ENCODE data around the gene KRT6A. TPM values are rescaled to one million over a fixed set of nuclear protein-coding genes. Genes with fewer than 3 reads are reported as not detected.
A peak's percentile ranks its signal among the peaks of the same experiment; 100 is the strongest.
"Not testable (repeated sequence)": the region's sequence is repeated elsewhere in the genome, so short reads cannot be mapped to it uniquely, and the experiment has no call there.

Gene KRT6A
- total and polyA plus RNA-seq, 4 experiments from 2014 or later, result not detected

DNA sequence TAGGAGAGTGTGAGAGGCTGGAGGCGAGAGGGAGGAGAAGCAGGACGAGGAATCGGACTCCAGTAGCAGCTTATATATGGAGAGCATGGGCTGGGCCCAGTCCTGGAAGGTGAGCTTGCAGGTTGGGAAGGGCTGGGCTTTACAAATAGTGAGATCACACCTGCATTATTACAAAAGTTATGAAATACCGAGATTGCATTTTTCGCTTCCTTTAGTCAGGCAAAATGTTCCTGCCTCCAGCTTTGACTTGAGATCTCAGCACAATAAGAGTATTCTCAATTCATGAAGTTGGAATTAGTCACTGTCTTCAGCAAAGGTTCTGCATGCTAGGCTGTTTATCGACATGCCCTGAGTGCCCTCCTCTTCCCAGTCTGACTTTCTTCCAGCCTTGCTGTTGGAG is 41.0 kb downstream of the KRT6A start, which contains the start of gene KRT6B:
TSS of gene KRT6B (minus strand) at position 46 of the 400 bp plus-strand sequence. CDS start 68 bp downstream, outside the sequence.
- H3K27me3 Mint-ChIP-seq, result peaks cover 2 to 6% of the 10 kb centered on the region in 2 donors
- DNase-seq, result no peak
- peaks cover 0 to 13% (median 5%) of the 10 kb centered on the region in 4 donors for H3K4me1 Mint-ChIP-seq
- H3K27ac Mint-ChIP-seq, result no peak within 1 kb of the TSS
- no peak within 1 kb of the TSS for H3K27ac ChIP-seq (ENCODE audit: low read depth, low read length)
- H3K36me3 Mint-ChIP-seq, result no peaks in the 10 kb centered on the region
- H3K27me3 ChIP-seq (ENCODE audit: insufficient read depth, low read length), result no peaks in the 10 kb centered on the region
- ChIA-PET CTCF (ENCODE audit: partially characterized antibody) (no interaction called here), POLR2A (ENCODE audit: partially characterized antibody) (no interaction called here)
- no peaks in the 10 kb centered on the region for H3K4me1 ChIP-seq (ENCODE audit: insufficient read depth, low read length)
- H3K4me3 Mint-ChIP-seq, result no peak within 1 kb of the TSS
- no peaks in the 10 kb centered on the region for H3K9me3 ChIP-seq (ENCODE audit: control insufficient read depth in 1 of 2, low read length in 2 of 2)
- H3K4me3 ChIP-seq (ENCODE audit: low read length in 2 of 2), result no peak within 1 kb of the TSS
- H3K36me3 ChIP-seq (ENCODE audit: insufficient read depth, low read length), result no peaks in the 10 kb centered on the region
- no peaks in the 10 kb centered on the region for H3K9me3 Mint-ChIP-seq
- intact Hi-C loops (cut with micrococcal nuclease), result no loop called here

DNA sequence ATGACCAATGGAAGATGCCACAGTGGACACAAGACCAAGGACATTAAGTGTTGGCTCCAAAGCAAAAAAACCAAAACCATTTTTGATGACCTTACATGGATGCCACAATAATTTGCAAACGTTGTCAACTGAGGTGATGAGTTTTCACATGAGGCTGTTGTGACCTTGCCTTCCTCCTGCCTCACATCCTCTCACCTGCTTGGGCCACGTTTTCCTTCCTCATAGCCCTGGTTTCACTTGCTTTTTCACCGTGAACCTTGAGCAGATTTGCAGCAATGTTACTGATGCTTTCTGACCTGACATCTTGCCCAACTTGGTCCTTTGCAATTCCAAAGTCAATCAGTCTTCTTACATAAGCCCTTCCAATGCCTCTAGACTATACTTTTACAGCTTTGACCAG is 44.8 kb downstream of the KRT6A start:
- H3K27ac Mint-ChIP-seq, result no peak overlapping the region
- H3K9me3 Mint-ChIP-seq, result no peaks in the 10 kb centered on the region
- ChIA-PET POLR2A (ENCODE audit: partially characterized antibody) (no interaction called here), CTCF (ENCODE audit: partially characterized antibody) (no interaction called here)
- H3K27me3 Mint-ChIP-seq, result peaks cover 5 to 17% of the 10 kb centered on the region in 2 donors
- intact Hi-C loops (cut with micrococcal nuclease), result no loop called here
- no peak for DNase-seq
- Histone ChIP-seq H3K4me1 (ENCODE audit: insufficient read depth, low read length) (no peaks in the 10 kb centered on the region), H3K36me3 (ENCODE audit: insufficient read depth, low read length) (no peaks in the 10 kb centered on the region), H3K27ac (ENCODE audit: low read depth, low read length) (no peak overlapping the region), H3K4me3 (ENCODE audit: low read length in 2 of 2) (no peak overlapping the region), H3K9me3 (ENCODE audit: control insufficient read depth in 1 of 2, low read length in 2 of 2) (no peaks in the 10 kb centered on the region), H3K27me3 (ENCODE audit: insufficient read depth, low read length) (no peaks in the 10 kb centered on the region)
- H3K36me3 Mint-ChIP-seq, result no peaks in the 10 kb centered on the region
- peaks cover 0 to 5% (median 1%) of the 10 kb centered on the region in 4 donors for H3K4me1 Mint-ChIP-seq
- no peak overlapping the region for H3K4me3 Mint-ChIP-seq

DNA sequence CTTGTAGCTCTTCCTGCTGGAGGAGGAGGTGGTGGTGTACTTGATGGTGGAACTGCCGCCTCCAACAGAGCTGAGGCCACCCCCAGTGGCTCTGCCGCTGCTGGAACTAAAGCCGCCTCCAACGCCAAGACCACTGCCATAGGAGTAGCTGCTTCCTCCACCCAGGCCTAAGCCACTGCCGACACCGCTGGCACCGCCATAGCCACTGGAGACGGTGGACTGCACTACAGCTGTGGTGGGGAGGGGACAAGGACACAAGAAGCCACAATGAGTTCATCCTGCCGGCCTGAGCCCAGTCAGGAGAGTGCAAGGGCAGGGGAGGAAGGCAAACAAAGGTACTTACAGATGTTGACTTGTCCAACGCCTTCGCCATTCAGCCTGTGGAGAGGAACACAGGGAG is 45.9 kb downstream of the KRT6A start:
- H3K36me3 Mint-ChIP-seq; H3K36me3 ChIP-seq (ENCODE audit: insufficient read depth, low read length); H3K4me3 Mint-ChIP-seq; H3K27ac ChIP-seq (ENCODE audit: low read depth, low read length); H3K27ac Mint-ChIP-seq; DNase-seq; intact Hi-C loops (cut with micrococcal nuclease); H3K27me3 ChIP-seq (ENCODE audit: insufficient read depth, low read length); POLR2A ChIA-PET (ENCODE audit: partially characterized antibody); CTCF ChIA-PET (ENCODE audit: partially characterized antibody); H3K4me3 ChIP-seq (ENCODE audit: low read length in 2 of 2); H3K9me3 ChIP-seq (ENCODE audit: control insufficient read depth in 1 of 2, low read length in 2 of 2); H3K4me1 Mint-ChIP-seq; H3K9me3 Mint-ChIP-seq; H3K4me1 ChIP-seq (ENCODE audit: insufficient read depth, low read length): not testable (repeated sequence)
- H3K27me3 Mint-ChIP-seq, result peaks cover 6 to 25% of the 10 kb centered on the region in 2 donors

DNA sequence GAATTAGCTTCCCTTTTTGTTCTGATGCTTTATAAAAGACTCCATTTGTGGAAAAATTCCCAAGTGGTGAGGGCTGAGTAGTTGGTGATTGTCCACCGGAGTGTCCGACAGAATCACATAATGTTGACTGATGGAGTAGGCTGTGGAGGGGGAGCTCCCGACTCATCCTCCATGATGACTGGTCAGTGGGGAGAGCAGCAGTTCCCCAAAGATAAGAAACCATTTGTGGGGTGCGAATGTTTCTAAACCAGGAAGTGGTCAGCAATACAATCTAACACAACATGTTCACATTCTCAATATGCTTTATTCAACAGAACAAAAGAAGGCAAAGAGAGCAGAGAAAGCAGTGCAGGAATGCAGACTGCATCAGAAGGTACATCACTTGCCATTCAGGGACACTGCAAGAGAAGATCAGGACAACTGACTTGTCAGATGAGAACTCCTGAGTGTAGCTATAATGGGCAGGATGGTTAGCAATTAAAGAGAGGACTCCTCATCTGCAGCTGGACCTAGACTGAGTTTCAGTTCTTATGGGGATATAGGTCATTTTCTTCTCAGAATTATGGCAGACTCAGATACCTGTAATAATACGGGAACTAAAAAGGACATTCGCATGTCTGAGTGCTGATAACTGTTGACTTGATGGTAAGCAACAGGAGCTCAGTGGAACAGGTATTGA is 46.6 kb downstream of the KRT6A start:
- no peaks in the 10 kb centered on the region for H3K36me3 ChIP-seq (ENCODE audit: insufficient read depth, low read length)
- Mint-ChIP-seq H3K36me3 (no peaks in the 10 kb centered on the region), H3K4me1 (peaks cover 0 to 5% (median 1%) of the 10 kb centered on the region in 4 donors), H3K9me3 (no peaks in the 10 kb centered on the region), H3K4me3 (no peak overlapping the region), H3K27ac (peak overlapping the region in 1 of 7 donors; percentile 25), H3K27me3 (peaks cover 8 to 28% of the 10 kb centered on the region in 2 donors)
- no peak overlapping the region for H3K4me3 ChIP-seq (ENCODE audit: low read length in 2 of 2)
- H3K27me3 ChIP-seq (ENCODE audit: insufficient read depth, low read length), result no peaks in the 10 kb centered on the region
- DNase-seq, result no peak
- no peaks in the 10 kb centered on the region for H3K9me3 ChIP-seq (ENCODE audit: control insufficient read depth in 1 of 2, low read length in 2 of 2)
- intact Hi-C loops (cut with micrococcal nuclease), result no loop called here
- ChIA-PET POLR2A (ENCODE audit: partially characterized antibody) (no interaction called here), CTCF (ENCODE audit: partially characterized antibody) (no interaction called here)
- no peaks in the 10 kb centered on the region for H3K4me1 ChIP-seq (ENCODE audit: insufficient read depth, low read length)
- H3K27ac ChIP-seq (ENCODE audit: low read depth, low read length), result no peak overlapping the region

DNA sequence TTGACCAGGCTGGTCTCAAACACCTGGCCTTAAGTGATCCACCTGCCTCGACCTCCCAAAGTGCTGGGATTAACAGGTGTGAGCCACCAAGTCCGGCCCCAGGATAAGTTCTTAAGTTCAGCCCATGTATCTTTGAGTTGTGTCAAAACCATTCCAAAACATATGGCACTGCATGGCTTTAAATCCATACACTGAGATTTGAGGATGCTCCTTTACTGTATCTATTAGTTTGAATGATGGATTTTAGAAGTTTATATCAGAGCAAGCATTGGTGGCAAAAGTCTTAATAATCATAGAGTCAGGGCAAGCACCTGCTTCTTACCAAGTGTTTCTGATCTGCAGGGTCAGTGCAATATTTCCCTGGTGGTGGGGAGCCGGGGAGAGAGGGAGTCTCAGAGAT is 47.2 kb downstream of the KRT6A start:
- Mint-ChIP-seq H3K4me1 (peaks cover 0 to 5% (median 1%) of the 10 kb centered on the region in 4 donors), H3K9me3 (no peaks in the 10 kb centered on the region), H3K36me3 (no peaks in the 10 kb centered on the region), H3K27me3 (peaks cover 10 to 34% of the 10 kb centered on the region in 2 donors), H3K27ac (no peak overlapping the region), H3K4me3 (no peak overlapping the region)
- Histone ChIP-seq H3K4me3 (ENCODE audit: low read length in 2 of 2) (no peak overlapping the region), H3K27ac (ENCODE audit: low read depth, low read length) (no peak overlapping the region), H3K9me3 (ENCODE audit: control insufficient read depth in 1 of 2, low read length in 2 of 2) (no peaks in the 10 kb centered on the region), H3K4me1 (ENCODE audit: insufficient read depth, low read length) (no peaks in the 10 kb centered on the region), H3K27me3 (ENCODE audit: insufficient read depth, low read length) (no peaks in the 10 kb centered on the region), H3K36me3 (ENCODE audit: insufficient read depth, low read length) (no peaks in the 10 kb centered on the region)
- ChIA-PET CTCF (ENCODE audit: partially characterized antibody) (no interaction called here), POLR2A (ENCODE audit: partially characterized antibody) (no interaction called here)
- DNase-seq, result no peak
- intact Hi-C loops (cut with micrococcal nuclease), result no loop called here

DNA sequence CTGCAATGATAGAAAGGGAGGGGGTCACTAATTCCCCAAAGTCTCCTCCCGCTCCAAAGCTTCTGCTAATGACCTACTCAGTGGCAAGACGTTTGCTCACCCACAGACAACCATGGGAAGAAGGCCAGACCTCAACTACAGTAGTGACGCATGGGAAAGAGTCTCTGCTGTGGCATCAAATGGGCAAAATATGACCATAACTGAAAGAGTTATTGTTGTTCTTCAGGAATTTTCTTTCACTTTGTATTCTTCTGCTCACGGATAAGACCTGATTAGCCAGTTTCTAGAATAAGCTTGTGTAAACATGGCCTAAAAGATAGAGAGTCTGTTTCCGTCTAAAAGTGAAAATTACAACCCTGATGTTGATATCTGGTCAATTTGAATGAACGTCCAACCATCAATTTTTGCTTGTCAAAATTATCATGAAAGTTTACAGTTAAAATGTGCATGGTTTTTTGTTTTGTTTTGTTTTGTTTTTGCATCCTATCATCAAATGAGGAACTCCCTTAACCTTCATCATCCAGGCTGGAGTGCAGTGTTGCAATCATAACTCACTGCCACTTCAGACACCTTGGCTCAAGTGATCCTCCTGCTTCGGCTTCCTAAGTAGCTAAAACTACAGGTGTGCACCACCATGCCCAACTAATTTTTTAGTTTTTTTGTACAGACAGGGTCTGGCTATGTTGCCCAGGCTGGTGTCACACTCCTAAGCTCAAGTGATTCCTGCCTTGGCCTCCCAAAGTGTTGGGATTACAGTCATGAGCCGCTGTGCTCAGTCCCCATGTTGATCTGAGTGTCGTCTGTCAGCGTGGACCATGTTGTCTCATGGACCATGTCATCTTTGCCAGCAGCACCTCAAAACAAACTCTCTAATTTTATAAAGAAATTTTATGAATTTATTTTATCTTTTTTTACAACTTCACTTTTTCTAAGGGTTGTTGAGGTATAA is 48.1 kb downstream of the KRT6A start:
- Mint-ChIP-seq H3K27me3 (peaks cover 14 to 38% of the 10 kb centered on the region in 2 donors), H3K4me3 (no peak overlapping the region), H3K36me3 (no peaks in the 10 kb centered on the region), H3K4me1 (peaks cover 0 to 5% (median 1%) of the 10 kb centered on the region in 4 donors), H3K27ac (no peak overlapping the region), H3K9me3 (no peaks in the 10 kb centered on the region)
- no peak overlapping the region for H3K27ac ChIP-seq (ENCODE audit: low read depth, low read length)
- no peaks in the 10 kb centered on the region for H3K4me1 ChIP-seq (ENCODE audit: insufficient read depth, low read length)
- no peaks in the 10 kb centered on the region for H3K27me3 ChIP-seq (ENCODE audit: insufficient read depth, low read length)
- intact Hi-C loops (cut with micrococcal nuclease), result no loop called here
- CTCF ChIA-PET (ENCODE audit: partially characterized antibody), result no interaction called here
- no peak overlapping the region for H3K4me3 ChIP-seq (ENCODE audit: low read length in 2 of 2)
- H3K9me3 ChIP-seq (ENCODE audit: control insufficient read depth in 1 of 2, low read length in 2 of 2), result no peaks in the 10 kb centered on the region
- no peaks in the 10 kb centered on the region for H3K36me3 ChIP-seq (ENCODE audit: insufficient read depth, low read length)
- no peak for DNase-seq
- POLR2A ChIA-PET (ENCODE audit: partially characterized antibody), result no interaction called here

DNA sequence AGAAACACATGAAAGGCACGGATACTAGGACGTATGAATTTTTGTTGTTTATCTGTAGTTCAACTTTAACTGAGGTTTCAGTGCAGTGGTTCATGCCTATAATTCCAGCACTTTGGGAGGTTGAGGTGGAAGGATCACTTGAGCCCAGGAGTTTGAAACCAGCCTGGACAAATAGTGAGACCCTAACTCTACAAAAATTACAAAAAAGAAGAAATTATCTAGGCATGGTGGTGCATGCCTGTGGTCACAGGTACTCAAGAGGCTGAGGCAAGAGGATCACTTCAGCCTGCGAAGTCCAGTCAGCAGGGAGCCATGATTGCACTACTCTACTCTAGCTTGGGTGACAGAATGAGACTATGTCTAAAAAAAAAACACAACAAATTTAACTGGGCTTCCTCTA is 49.1 kb downstream of the KRT6A start:
- no peaks in the 10 kb centered on the region for H3K36me3 Mint-ChIP-seq
- H3K9me3 ChIP-seq (ENCODE audit: control insufficient read depth in 1 of 2, low read length in 2 of 2), result no peaks in the 10 kb centered on the region
- ChIA-PET CTCF (ENCODE audit: partially characterized antibody) (no interaction called here), POLR2A (ENCODE audit: partially characterized antibody) (no interaction called here)
- no peaks in the 10 kb centered on the region for H3K4me1 ChIP-seq (ENCODE audit: insufficient read depth, low read length)
- H3K4me3 Mint-ChIP-seq, result no peak overlapping the region
- no peaks in the 10 kb centered on the region for H3K9me3 Mint-ChIP-seq
- DNase-seq, result no peak
- H3K4me3 ChIP-seq (ENCODE audit: low read length in 2 of 2), result no peak overlapping the region
- no peak overlapping the region for H3K27ac ChIP-seq (ENCODE audit: low read depth, low read length)
- H3K27ac Mint-ChIP-seq, result no peak overlapping the region
- no peaks in the 10 kb centered on the region for H3K27me3 ChIP-seq (ENCODE audit: insufficient read depth, low read length)
- peaks cover 0 to 5% (median 1%) of the 10 kb centered on the region in 4 donors for H3K4me1 Mint-ChIP-seq
- H3K36me3 ChIP-seq (ENCODE audit: insufficient read depth, low read length), result no peaks in the 10 kb centered on the region
- peaks cover 15 to 41% of the 10 kb centered on the region in 2 donors for H3K27me3 Mint-ChIP-seq
- intact Hi-C loops (cut with micrococcal nuclease), result no loop called here

Data from CD4-positive, alpha-beta memory T cell (primary cell).